Measurements from ENCODE around the gene TEX50.

DNA sequence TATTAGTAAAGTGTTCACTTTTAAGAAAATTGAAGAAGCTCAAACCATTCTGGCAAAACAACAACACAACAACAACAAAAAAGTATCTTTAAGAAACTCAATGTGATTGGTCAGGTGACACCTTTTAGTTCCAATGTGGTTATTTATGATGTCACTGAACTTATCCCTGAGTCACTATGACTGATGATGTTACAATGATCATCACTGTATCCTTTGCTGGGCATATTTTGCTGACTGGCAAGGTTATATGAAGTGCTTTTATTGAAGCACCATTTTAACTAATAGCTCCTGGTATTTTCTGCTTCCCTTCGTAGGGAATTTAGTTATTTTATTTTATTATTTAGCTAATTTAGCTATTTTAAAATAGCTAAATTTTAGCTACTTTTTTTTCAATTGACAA lies at the start of gene TEX50:
- TF ChIP-seq CTCF (IDR thresholded peaks at IDR 0.05; ENCODE audit: low read depth, low read length): no peak
- no peak for TF ChIP-seq POLR2A (IDR thresholded peaks at IDR 0.05; ENCODE audit: extremely low read depth, insufficient read length)
- TF ChIP-seq MYC (IDR thresholded peaks at IDR 0.05; ENCODE audit: low read depth, low read length): no peak
- TF ChIP-seq, protein P1, sequence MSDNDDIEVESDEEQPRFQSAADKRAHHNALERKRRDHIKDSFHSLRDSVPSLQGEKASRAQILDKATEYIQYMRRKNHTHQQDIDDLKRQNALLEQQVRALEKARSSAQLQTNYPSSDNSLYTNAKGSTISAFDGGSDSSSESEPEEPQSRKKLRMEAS (IDR thresholded peaks at IDR 0.05; ENCODE audit: low read depth, low read length): no peak
